Stimulated activated CD8-positive, alpha-beta memory T cell treated with anti-CD3 and anti-CD28 coated beads, Interleukin-12 subunit alpha, Interleukin-12 subunit beta, amount 100 ng/mL, for 4 hours (primary cell): ENCODE data around the gene PLGLB1.
"Not testable (repeated sequence)": the region's sequence is repeated elsewhere in the genome, so short reads cannot be mapped to it uniquely, and the experiment has no call there.

Experiments used
- DNase-seq: peaks from one replicate; pipeline ENCODE4 v3.0.0-alpha.2; 2020; ENCODE audit warnings: low read depth

Gene PLGLB1

DNA sequence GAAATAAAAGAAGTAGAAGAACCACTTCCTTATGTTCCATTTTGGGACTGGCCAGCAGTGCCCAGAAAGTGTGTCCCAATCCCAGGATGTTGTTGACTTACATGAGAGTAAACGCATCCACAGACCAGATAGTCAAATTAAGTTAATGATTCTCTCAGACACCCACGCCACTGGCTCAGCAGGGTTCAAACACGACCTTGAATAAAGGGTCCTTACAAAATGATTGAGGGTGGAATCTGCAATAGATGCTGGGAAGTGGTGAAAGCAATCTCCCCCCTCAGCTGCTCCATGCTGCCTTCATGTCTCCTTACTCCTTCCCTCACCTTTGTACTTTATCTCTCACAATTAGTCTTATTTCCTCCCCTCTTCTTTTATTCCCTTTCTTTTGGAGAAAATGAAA, at the start of gene PLGLB1:
Gene PLGLB1 (minus strand): TSS at position 101 of the 400 bp plus-strand sequence. CDS start 61 bp downstream, at position 40.
- DNase-seq, result not testable (repeated sequence)

DNA sequence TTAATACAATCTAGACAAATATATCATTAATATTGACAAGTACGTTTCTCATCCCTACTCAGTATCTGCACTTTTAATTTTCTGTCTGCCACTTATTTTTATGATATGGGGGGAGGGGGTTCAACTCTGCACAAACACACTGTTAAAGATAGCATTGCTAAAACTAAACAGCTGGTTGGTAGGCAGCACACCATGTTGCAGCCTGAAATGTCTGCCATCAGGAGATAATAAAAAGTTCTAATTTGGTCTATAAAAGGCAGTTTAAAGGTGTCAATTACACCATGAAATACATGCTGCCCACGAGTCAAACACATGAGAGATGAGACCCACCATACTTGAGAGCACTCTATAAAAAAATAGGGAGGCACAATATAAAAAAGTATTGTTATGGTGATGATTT, 42.7 kb upstream of the PLGLB1 start:
- not testable (repeated sequence) for DNase-seq

DNA sequence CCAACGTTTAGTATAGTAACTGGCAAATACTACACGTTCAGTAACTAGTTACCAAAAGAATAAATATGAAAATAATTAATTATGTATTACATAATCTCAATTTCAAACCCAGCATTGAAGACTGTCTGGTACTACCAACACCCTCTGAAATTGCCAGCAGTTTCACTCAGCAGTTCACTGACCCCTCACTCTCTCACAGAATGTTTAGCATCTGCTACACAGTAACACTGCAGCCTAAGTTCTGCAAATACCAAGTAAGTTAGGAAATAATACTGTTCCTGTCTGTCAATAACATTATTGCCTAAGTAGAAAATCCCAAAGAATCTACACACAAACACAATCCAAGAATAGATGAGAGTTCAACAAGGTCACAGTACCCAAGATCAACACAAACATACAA, 41.8 kb upstream of the PLGLB1 start:
- DNase-seq, result not testable (repeated sequence)

DNA sequence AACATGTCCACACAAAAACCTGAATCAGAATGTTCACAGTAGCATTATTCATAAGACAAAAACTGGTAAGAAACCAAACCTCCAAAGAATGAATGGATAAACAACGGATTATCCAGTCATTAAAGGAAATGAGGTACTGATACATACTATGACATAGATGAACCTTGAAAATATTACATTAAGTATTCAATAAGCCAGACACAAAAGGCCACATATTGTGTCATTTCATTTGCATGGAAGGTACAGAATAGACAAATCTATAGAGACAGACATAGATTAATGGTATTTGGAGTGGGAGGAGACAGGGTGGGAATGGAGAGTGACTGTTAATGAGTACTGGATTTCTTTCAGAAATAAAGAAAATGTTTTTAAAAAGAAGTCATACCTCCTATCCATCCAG, 39.9 kb upstream of the PLGLB1 start:
- not testable (repeated sequence) for DNase-seq

DNA sequence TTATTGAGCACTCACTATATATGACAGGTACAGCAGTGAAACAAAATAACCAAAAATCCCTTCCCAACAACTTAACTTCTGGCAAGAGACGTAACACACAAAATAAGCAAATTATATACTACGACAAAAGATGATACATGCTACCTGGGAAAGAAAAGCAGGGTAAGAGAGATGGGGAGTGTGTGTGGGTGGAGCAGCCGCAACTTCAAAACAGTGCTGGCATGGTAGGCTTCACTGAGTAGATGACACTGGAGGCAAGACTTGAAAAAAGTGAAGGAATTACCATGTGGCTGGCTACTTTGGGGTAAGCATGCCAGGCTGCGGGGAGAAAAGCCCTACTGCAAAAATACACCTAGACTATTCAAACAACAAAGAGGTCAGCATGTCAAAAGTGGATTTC, 36.0 kb upstream of the PLGLB1 start:
- not testable (repeated sequence) for DNase-seq

DNA sequence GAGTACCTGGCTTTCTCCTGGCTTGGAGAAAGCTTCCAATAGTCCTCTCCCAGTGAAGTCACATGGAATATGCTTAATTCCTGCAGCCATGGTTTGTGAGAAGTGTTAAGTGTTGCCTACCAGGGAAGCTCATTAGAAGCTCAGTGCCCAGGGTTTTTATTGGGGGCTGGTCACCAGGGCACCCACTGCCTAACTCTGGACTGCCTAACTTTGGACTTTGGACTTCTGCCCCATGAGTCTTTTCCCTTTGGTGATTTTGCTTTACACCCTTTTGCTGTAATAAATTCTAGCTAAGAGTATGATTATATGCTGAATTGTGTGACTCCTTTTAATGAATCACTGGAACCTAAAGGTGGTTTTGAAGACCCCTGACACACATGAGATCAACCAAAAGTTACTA, 35.2 kb upstream of the PLGLB1 start:
- not testable (repeated sequence) for DNase-seq

DNA sequence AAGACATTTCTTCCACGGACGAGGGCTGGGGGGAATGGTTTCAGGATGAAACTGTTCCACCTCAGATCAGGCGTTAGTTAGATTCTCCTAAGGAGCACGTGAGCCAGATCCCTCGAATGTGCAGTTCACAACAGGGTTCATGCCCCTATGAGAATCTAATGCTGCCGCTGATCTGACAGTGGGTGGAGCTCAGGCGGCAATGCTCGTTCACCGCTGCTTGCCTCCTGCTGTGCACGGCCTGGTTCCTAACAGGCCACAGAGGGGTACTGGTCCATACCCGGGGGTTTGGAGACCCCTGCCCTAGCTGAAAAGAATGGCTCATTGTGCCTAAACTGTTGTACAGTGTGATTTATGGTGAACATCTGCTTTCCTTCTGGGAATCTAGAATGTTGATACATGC, 34.8 kb upstream of the PLGLB1 start:
- not testable (repeated sequence) for DNase-seq

DNA sequence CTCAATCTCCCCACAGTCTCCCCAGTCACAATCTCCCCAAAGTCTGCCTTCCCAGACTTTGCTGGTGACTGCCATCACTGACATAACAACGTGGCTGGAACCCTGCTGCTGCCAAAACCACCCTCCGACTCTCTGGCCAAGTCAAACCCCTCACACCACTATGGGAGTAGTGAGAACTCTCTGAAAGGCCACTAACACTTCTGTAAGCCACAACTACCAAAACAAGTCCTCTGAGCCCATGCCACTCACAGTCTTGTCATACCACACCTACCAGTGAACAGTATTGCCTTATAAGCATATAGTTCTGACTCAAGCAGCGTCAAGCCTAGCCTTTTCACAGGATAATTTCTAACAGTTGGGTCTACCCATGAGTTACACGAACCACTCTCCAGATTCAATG, 32.7 kb upstream of the PLGLB1 start:
- not testable (repeated sequence) for DNase-seq

DNA sequence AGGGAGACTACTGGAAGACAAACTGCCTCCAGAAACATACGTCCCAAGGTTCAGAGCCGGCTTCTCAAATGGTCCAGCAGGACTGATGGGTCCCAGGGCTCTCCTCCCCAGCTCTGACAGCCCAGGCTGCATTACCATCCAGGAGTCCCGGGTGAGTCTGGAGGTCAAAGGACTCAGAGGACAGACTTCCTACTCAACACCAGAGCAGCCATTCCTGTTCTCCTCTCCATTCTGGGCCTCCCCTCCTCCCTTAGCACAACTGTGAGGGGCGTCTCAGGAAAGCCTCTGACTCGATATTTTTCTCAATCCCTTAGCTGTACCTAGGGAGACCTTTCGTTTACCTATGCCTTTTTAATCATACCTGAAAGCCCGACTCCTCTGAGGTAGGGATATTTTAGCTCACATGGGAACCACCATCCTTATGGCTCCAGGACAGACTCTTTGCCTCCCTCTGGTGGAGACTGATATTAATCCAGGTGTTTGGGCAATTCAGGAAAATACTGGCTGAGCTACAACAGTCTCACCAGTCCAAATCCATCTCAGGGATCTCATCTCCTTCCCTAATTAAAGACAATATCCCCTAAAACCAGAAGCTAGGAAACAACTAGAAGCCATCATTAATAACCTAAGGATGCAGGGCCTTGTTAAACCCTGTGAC, 19.8 kb upstream of the PLGLB1 start:
- not testable (repeated sequence) for DNase-seq

DNA sequence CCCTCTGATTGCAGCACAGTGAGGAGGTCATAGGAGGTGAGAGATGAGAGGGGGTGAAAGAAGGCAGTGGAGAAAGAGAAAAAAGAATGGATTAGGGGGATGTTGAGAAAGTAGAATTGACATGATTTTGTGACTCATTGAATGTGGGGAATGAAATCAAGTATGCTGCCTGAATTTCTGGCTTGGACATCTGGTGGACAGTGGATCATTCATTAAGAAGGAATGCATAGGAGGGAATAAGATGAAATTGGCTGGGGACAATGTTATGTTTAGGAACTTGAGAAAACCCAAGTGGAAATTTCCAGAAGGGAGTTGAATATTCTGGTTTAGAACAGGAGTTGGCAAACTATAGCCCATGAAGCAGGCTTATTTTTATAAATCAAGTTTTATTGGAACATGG, 7.0 kb upstream of the PLGLB1 start:
- not testable (repeated sequence) for DNase-seq

DNA sequence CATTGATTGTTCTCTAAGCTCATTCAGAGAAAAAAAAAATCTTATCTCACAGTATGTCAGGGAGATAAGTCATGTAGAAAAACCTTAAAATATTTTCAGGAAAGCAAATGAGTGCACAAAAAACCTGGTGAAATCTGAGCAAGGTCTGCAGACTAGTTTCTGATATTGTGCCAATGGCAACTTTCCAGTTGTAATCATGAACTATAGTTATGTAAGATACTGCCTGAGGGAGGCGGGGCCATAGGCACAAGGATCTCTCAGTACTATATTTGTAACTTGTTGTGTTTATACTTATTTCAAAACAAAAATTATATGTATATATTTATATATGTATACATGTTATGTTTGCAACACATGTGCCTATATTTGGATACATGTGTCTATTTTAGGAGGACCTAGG, 5.2 kb upstream of the PLGLB1 start:
- DNase-seq, result not testable (repeated sequence)

DNA sequence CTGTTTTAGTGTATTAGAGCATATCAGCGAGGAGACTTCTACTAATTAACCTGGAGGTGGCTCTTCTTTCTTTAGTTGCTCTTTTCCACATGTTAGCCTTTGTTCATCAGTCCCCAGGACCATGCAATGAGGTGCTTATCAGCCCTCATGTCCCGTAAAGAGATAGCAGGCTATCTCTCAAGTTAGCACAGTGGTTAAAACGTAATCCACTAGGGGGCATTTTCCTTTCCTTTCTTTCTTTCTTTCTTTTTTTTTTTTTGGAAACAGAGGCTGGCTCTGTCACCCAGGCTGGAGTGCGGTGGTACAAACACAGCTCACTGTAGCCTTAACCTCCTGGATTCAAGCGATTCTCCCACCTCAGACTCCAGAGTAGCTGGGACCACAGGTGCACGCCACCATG, 4.3 kb upstream of the PLGLB1 start:
- not testable (repeated sequence) for DNase-seq

DNA sequence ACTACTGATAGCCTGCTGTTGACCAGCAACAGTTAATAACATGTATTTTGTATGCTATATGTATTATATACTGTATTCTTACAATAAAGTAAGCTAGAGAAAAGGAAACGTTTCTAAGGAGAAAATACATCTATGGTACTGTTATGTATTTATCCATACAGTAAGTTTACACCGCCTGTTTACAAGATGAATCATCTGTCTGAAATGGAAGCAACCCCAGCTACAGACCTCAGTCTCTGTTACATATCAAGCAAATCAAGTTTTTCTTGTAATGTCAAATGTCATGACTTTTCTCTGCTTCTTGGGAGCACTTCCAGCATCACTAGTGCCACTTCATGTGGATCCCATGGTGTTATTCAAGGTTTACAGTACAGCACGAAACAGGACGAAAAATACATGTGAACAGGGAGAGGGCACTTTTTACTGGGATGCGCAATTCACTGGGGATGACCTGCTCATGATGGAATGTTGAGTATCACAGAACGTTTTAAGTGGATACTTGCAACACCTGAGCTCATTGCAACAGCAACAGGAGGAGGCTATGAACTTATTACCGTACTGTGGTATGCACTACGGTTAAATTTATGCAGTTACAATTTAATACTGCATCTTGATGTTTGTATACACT, 2.5 kb upstream of the PLGLB1 start:
- not testable (repeated sequence) for DNase-seq

DNA sequence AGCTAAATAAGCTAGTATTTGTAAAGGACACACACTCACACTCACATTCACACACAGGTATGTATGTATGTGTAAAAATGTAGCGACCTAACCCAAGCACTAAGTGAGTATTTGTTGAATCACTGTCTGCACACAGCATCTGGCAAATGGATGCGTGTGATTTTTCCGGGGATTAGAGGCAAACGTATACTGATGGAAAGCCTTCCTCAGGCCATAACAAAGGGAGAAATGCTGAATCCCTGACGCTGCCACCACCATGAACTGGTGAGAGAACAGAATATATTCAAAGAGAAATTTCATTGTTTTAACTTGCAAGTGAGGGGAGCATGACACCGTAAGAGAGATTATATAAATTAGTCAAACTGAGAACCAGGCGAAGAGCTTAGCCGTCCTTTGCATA, 601 bp downstream of the PLGLB1 start:
- DNase-seq, result not testable (repeated sequence)

DNA sequence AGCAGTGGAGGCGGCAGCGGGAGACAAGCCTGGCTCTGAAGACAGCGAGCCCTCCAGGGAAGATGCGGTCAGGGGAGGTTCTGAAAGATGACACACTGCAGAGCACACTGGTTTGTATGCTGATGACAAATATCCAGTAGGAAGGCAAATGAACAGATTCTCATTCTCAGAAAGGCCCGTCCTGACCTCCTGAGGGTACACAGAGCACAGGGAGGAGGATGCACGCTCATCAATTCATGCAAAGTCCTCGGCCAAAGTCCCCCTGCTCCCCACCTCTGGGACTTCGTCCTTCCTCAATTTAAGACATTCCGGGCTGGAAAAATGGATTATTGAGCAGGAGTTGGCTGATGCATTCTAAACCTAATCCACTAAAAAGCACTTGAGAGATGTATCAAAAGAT, 2.6 kb downstream of the PLGLB1 start:
- DNase-seq, result not testable (repeated sequence)

DNA sequence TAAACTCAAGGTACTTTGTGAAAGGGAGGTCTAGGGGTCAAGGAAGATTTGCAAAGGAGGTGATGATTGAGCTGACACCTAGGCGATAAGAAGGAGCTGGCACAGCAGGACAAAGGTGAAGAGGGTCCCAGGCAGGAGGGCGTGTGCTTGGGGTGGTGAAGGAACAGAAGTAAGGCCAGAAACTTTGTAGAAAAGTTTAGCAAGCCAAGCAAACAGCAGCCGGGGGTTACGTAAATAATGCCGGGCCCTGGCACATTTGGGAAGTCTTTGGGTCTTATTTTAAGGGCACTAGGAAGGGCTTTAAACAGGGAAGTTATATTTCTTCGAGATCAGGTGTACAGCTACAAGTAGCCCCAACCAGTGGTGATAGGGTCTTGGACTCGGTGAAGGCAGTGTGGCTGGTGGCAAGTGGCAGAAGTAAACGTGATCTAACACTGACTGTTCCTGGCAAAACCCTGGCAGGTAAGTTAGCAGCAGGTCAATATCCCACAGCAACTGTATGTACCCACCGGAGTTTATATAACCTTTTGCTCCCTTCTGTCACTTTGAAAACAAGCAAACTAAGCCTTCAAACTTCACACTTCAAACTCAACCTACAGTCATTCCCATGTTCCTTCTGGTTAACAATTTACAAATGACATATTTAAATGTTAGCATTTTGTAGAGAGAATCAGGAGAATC, 7.0 kb downstream of the PLGLB1 start:
- not testable (repeated sequence) for DNase-seq

DNA sequence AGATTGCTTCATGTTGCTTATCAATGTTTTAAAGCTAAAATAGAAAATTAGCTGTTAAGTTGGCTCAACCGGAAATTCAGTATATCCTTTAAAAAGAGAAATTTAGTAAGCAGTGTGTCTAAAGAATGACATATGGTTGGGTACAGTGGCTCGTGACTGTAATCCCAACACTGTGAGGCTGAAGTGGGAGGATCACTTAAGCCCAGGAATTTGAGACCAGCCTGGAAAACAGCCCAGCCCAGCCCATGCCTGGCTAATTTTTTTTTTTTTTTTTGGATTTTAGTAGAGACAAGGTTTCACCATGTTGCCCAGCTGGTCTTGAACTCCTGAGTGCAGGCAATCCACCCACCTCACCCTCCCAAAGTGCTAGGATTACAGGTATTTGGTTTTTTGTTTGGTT, 17.2 kb downstream of the PLGLB1 start:
- DNase-seq, result not testable (repeated sequence)
